Measurements from ENCODE around the gene RIPK4.

Gene RIPK4

GRCh38 chr21:41710823-41711160 is 56.1 kb downstream of the RIPK4 start:
- no peaks in the 10 kb centered on the region for H3K9me3 ChIP-seq
- H3K4me3 ChIP-seq (ENCODE audit: low read depth, low read length): no peak overlapping the region
- DNase-seq: no peak
- no peaks in the 10 kb centered on the region for H3K36me3 ChIP-seq
- no peak for TF ChIP-seq CTCF (IDR thresholded peaks at IDR 0.05; ENCODE audit: low read depth, low read length)
- no peaks in the 10 kb centered on the region for H3K4me1 ChIP-seq
- H3K27me3 ChIP-seq: no peaks in the 10 kb centered on the region

- TF ChIP-seq CTCF (IDR thresholded peaks at IDR 0.05; ENCODE audit: low read depth, low read length): no peak
Observed at GRCh38 chr21:41709965-41710822, 56.7 kb downstream of the RIPK4 start.

GRCh38 chr21:41709166-41709565 is 57.7 kb downstream of the RIPK4 start:
- no peaks in the 10 kb centered on the region for H3K27me3 ChIP-seq
- no peak overlapping the region for H3K4me3 ChIP-seq (ENCODE audit: low read depth, low read length)
- no peaks in the 10 kb centered on the region for H3K9me3 ChIP-seq
- no peaks in the 10 kb centered on the region for H3K4me1 ChIP-seq
- DNase-seq: no peak
- H3K36me3 ChIP-seq: no peaks in the 10 kb centered on the region
- no peak for TF ChIP-seq CTCF (IDR thresholded peaks at IDR 0.05; ENCODE audit: low read depth, low read length)

More at GRCh38 chr21:41709965-41710822, 56.7 kb downstream of the RIPK4 start:
- no peaks in the 10 kb centered on the region for H3K36me3 ChIP-seq
- H3K4me1 ChIP-seq: no peaks in the 10 kb centered on the region
- DNase-seq: no peak
- H3K9me3 ChIP-seq: no peaks in the 10 kb centered on the region
- H3K27me3 ChIP-seq: no peaks in the 10 kb centered on the region
- no peak overlapping the region for H3K4me3 ChIP-seq (ENCODE audit: low read depth, low read length)

- no peak overlapping the region for H3K4me3 ChIP-seq (ENCODE audit: low read depth, low read length)
- DNase-seq: no peak
- no peaks in the 10 kb centered on the region for H3K9me3 ChIP-seq
- TF ChIP-seq CTCF (IDR thresholded peaks at IDR 0.05; ENCODE audit: low read depth, low read length): no peak
- H3K27me3 ChIP-seq: no peaks in the 10 kb centered on the region
- H3K4me1 ChIP-seq: no peaks in the 10 kb centered on the region
- H3K36me3 ChIP-seq: no peaks in the 10 kb centered on the region
Observed at GRCh38 chr21:41707960-41708330, 58.9 kb downstream of the RIPK4 start.

GRCh38 chr21:41707231-41707959 is 59.5 kb downstream of the RIPK4 start:
- DNase-seq: no peak
- H3K27me3 ChIP-seq: no peaks in the 10 kb centered on the region
- H3K4me3 ChIP-seq (ENCODE audit: low read depth, low read length): no peak overlapping the region
- H3K4me1 ChIP-seq: no peaks in the 10 kb centered on the region
- no peaks in the 10 kb centered on the region for H3K9me3 ChIP-seq
- no peak for TF ChIP-seq CTCF (IDR thresholded peaks at IDR 0.05; ENCODE audit: low read depth, low read length)
- no peaks in the 10 kb centered on the region for H3K36me3 ChIP-seq

- Histone ChIP-seq H3K36me3 (no peaks in the 10 kb centered on the region), H3K4me3 (ENCODE audit: low read depth, low read length) (no peak overlapping the region), H3K9me3 (no peaks in the 10 kb centered on the region), H3K27me3 (no peaks in the 10 kb centered on the region), H3K4me1 (no peaks in the 10 kb centered on the region; the same call in 1 of the 2 replicates)
- no peak for TF ChIP-seq CTCF (IDR thresholded peaks at IDR 0.05; ENCODE audit: low read depth, low read length)
- DNase-seq: no peak
Observed at GRCh38 chr21:41706678-41707077, 60.2 kb downstream of the RIPK4 start.
